ENCODE measurements around the gene FRMD4A. TPM values are rescaled to one million over a fixed set of nuclear protein-coding genes. Genes with fewer than 3 reads are reported as not detected.

FRMD4A gene
- total and polyA plus RNA-seq, 7 donors = 2.9 to 9.1 (median 6.2) TPM

DNA sequence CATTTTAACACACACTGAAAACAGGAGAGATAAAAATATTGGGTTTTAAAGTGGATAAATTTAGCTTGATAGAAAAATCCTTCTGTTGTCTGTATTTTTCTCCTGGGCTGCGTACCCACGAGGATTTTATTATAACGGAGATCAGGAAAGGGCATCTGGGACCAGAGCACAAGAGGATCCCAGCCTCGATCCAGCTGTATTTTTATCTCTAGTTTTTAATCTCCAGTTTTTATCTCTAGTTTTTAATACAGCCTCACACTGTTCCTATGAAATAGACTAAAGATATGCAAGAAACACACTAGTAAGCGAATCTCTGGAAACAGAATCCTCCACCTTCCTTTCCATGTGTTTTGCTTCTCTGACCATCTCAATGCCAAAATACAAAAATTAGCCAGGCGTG is 295.2 kb downstream of the FRMD4A start:
- WGBS, 3 donors = 70 to 87% (median 81%) methylated on average over 6 of the region's 6 CpGs
- no peak overlapping the region for H3K27ac ChIP-seq
- DNase-seq (no peak), ATAC-seq (no peak)
- TF ChIP-seq, protein P1, sequence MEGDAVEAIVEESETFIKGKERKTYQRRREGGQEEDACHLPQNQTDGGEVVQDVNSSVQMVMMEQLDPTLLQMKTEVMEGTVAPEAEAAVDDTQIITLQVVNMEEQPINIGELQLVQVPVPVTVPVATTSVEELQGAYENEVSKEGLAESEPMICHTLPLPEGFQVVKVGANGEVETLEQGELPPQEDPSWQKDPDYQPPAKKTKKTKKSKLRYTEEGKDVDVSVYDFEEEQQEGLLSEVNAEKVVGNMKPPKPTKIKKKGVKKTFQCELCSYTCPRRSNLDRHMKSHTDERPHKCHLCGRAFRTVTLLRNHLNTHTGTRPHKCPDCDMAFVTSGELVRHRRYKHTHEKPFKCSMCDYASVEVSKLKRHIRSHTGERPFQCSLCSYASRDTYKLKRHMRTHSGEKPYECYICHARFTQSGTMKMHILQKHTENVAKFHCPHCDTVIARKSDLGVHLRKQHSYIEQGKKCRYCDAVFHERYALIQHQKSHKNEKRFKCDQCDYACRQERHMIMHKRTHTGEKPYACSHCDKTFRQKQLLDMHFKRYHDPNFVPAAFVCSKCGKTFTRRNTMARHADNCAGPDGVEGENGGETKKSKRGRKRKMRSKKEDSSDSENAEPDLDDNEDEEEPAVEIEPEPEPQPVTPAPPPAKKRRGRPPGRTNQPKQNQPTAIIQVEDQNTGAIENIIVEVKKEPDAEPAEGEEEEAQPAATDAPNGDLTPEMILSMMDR (IDR thresholded peaks at IDR 0.05) = no peak
- H3K27me3 ChIP-seq (ENCODE audit: insufficient read depth in 3 of 3, low read length in 2 of 3) = no peaks in the 10 kb centered on the region
- no peaks in the 10 kb centered on the region for H3K9me3 ChIP-seq
- no peaks in the 10 kb centered on the region for H3K36me3 ChIP-seq (ENCODE audit: insufficient read depth in 1 of 2, low read depth in 1 of 2)
- intact Hi-C loops (cut with DNase I) = no loop called here
- H3K4me3 ChIP-seq = no peak overlapping the region
- H3K4me1 ChIP-seq = peaks cover 3% of the 10 kb centered on the region

DNA sequence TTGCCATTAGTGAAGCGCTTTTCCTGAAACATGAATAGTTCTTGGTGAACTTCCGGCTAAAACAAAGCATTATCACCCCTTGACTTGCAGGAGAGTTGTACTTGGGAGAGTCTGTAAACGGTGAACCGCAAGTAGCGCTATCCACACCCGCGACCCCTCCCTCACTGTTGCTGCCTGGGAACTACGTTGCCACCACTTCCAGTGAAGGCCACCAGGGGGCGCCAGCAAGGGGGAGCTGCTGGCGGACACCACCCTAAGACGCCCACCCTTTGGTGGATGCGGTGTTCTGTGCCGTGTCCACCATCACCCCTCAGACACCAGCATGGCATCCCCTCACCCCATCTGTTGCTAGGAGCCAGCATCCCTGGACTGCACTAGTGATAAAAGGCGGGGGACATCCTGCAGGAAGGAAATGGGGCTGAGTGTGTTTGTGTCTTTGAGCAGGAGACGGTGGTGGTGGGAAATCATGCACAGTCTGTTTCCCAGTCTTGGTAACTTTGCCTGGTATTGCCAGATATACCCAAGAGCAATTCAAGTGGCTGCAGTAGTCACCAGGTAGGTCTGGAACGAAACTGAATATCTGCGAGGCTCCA is 298.2 kb downstream of the FRMD4A start:
- H3K4me3 ChIP-seq = no peak overlapping the region
- DNase-seq (no peak), ATAC-seq (no peak)
- 58 to 63% (median 59%) methylated on average over 17 of the region's 17 CpGs for WGBS, 3 donors
- H3K4me1 ChIP-seq = no peaks in the 10 kb centered on the region
- H3K27me3 ChIP-seq (ENCODE audit: insufficient read depth in 3 of 3, low read length in 2 of 3) = no peaks in the 10 kb centered on the region
- no peaks in the 10 kb centered on the region for H3K36me3 ChIP-seq (ENCODE audit: insufficient read depth in 1 of 2, low read depth in 1 of 2)
- TF ChIP-seq, protein P1 (IDR thresholded peaks at IDR 0.05) = peak; percentile 33
- H3K9me3 ChIP-seq = no peaks in the 10 kb centered on the region
- intact Hi-C loops (cut with DNase I) = no loop called here
- no peak overlapping the region for H3K27ac ChIP-seq

DNA sequence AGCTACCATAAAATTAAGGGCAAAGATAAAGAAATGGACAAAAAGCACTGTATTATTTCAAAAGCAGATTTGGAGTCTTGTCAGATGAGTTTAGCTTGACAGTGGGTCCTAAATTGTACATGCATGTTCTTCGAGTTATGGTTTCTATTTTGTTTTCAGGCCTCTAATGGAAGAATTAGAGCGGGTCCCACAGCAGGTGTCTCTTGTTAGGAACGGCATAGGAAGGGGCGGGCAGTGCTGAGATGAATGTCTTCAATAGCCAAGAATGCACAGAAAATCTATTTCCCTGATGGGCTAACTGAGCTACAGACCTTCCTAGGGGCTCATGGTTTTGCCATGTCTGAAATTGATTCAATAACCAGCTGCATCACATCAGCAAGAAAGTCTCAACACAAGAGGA is 304.4 kb downstream of the FRMD4A start:
- H3K36me3 ChIP-seq (ENCODE audit: insufficient read depth in 1 of 2, low read depth in 1 of 2) = no peaks in the 10 kb centered on the region
- TF ChIP-seq, protein P1 (IDR thresholded peaks at IDR 0.05) = no peak
- intact Hi-C loops (cut with DNase I) = no loop called here
- no peak for DNase-seq
- no peak overlapping the region for H3K27ac ChIP-seq
- H3K9me3 ChIP-seq = no peaks in the 10 kb centered on the region
- H3K27me3 ChIP-seq (ENCODE audit: insufficient read depth in 3 of 3, low read length in 2 of 3) = no peaks in the 10 kb centered on the region
- H3K4me3 ChIP-seq = no peak overlapping the region
- ATAC-seq = no peak
- 50 to 74% (median 57%) methylated on average over 4 of the region's 4 CpGs for WGBS, 3 donors
- H3K4me1 ChIP-seq = no peaks in the 10 kb centered on the region

DNA sequence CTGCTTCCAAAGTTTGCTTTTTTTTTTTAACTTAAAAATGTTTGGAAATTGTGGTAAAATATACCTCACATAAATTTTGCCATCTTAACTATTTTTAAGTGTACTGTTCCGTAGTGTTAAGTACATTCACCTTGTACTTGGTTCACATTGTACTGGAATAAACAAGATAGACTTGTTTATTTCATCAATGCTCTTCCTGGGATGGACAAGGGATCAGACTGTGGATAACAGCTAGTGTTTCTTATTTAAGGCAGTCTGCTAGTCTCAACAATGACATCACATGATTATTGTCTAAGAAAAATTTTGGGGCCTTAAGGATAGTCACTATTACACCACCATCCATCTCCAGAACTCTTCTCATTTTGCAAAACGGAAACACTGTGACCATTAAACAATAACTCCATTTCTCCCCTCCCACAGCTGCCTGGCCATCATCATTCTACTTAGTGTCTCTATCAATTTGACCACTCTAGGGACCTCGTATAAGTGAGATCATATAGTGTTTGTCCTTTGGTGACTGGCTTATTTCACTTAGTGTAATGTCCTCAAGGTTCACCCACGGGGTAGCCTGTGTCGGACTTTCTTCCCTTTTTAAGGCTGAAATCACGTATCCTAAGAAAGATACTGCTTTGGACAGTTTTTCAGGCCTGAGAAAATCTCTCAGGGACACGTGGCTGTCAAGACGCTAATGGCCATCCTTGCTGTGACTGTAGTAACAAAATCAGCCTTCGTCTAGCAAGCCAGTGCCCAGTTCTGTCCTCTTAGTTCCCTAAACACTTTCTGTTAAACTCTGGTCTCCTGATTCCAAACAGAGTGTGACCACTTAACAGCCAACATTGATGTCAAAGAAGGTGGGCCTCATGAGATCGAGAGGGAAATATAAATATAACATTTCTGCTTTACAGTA is 305.2 kb downstream of the FRMD4A start:
- Histone ChIP-seq H3K36me3 (ENCODE audit: insufficient read depth in 1 of 2, low read depth in 1 of 2) (no peaks in the 10 kb centered on the region), H3K4me1 (no peaks in the 10 kb centered on the region), H3K4me3 (no peak overlapping the region), H3K27me3 (ENCODE audit: insufficient read depth in 3 of 3, low read length in 2 of 3) (no peaks in the 10 kb centered on the region), H3K9me3 (no peaks in the 10 kb centered on the region), H3K27ac (no peak overlapping the region)
- intact Hi-C loops (cut with DNase I) = no loop called here
- 66 to 79% (median 70%) methylated on average over 10 of the region's 10 CpGs for WGBS, 3 donors
- ATAC-seq (no peak), DNase-seq (no peak)
- TF ChIP-seq, protein P1 (IDR thresholded peaks at IDR 0.05) = no peak

Measured in psoas muscle (tissue), 8 donors.